ENCODE measurements around the gene IFNA10. TPM values are rescaled to one million over a fixed set of nuclear protein-coding genes. Genes with fewer than 3 reads are reported as not detected.
A peak's percentile ranks its signal among the peaks of the same experiment; 100 is the strongest.
"Not testable (repeated sequence)": the region's sequence is repeated elsewhere in the genome, so short reads cannot be mapped to it uniquely, and the experiment has no call there.

The IFNA10 gene
- not detected for total RNA-seq
- long read RNA-seq = 0 reads

GRCh38 chr9:21207043-21207442 is at the start of gene IFNA10:
IFNA10 (minus strand) TSS chr9:21207143; CDS start chr9:21207097, 46 bp downstream.
- DNase-seq; ATAC-seq; intact Hi-C loops (cut with DNase I): not testable (repeated sequence)

GRCh38 chr9:21255538-21256212 is 48.7 kb upstream of the IFNA10 start:
- ATAC-seq = no peak
- DNase-seq = no peak
- intact Hi-C loops (cut with DNase I) = loop anchor here in 1 of 2 donors (10.0 kb wide), 1 partner anchor 539 kb away; no protein-coding TSS in a partner anchor

- intact Hi-C loops (cut with DNase I) = loop anchor here in 1 of 2 donors (10.0 kb wide), 1 partner anchor 542 kb away; no protein-coding TSS in a partner anchor
These were observed 46.0 kb upstream of the IFNA10 start for GRCh38 chr9:21252721-21253547.

GRCh38 chr9:21251638-21252037 is 44.7 kb upstream of the IFNA10 start:
- no peak for ATAC-seq
- no peak for DNase-seq
- intact Hi-C loops (cut with DNase I) = loop anchor here in 1 of 2 donors (10.0 kb wide), 1 partner anchor 543 kb away; no protein-coding TSS in a partner anchor

More at GRCh38 chr9:21252721-21253547, 46.0 kb upstream of the IFNA10 start:
- DNase-seq (peak; percentile 42), ATAC-seq (peak in 1 of 2 donors; percentile 80)

GRCh38 chr9:21251190-21251589 is 44.2 kb upstream of the IFNA10 start:
- ATAC-seq (no peak), DNase-seq (no peak)
- intact Hi-C loops (cut with DNase I) = loop anchor here in 1 of 2 donors (10.0 kb wide), 1 partner anchor 544 kb away; no protein-coding TSS in a partner anchor

- ATAC-seq (no peak), DNase-seq (no peak)
- intact Hi-C loops (cut with DNase I) = no loop called here
These were observed 37.9 kb upstream of the IFNA10 start for GRCh38 chr9:21244836-21245235.

GRCh38 chr9:21239911-21240310 is 33.0 kb upstream of the IFNA10 start, which contains the start of gene IFNA14:
IFNA14 (minus strand) TSS chr9:21240005; CDS start chr9:21239935, 70 bp downstream.
- no peak for ATAC-seq
- DNase-seq = no peak
- intact Hi-C loops (cut with DNase I) = no loop called here

GRCh38 chr9:21236360-21236714 is 29.4 kb upstream of the IFNA10 start:
- intact Hi-C loops (cut with DNase I) = not testable (repeated sequence)

GRCh38 chr9:21235468-21236359 is 28.8 kb upstream of the IFNA10 start:
- peak; percentile 59 to 60 for ATAC-seq
- DNase-seq = not testable (repeated sequence)

More at GRCh38 chr9:21236360-21236714, 29.4 kb upstream of the IFNA10 start:
- not testable (repeated sequence) for ATAC-seq, DNase-seq

GRCh38 chr9:21234153-21234687 is 27.3 kb upstream of the IFNA10 start:
- intact Hi-C loops (cut with DNase I) = no loop called here
- no peak for ATAC-seq

More at GRCh38 chr9:21235468-21236359, 28.8 kb upstream of the IFNA10 start:
- intact Hi-C loops (cut with DNase I) = not testable (repeated sequence)

GRCh38 chr9:21233258-21233657 is 26.3 kb upstream of the IFNA10 start:
- intact Hi-C loops (cut with DNase I) = no loop called here
- ATAC-seq (peak in 1 of 2 donors; percentile 8), DNase-seq (no peak)

More at GRCh38 chr9:21234153-21234687, 27.3 kb upstream of the IFNA10 start:
- no peak for DNase-seq

- ATAC-seq = no peak
- intact Hi-C loops (cut with DNase I) = no loop called here
- no peak for DNase-seq
These were observed 21.2 kb upstream of the IFNA10 start, which contains the start of gene IFNA17 for GRCh38 chr9:21228122-21228521. IFNA17 (minus strand) TSS chr9:21228222; CDS start chr9:21228173, 49 bp downstream.

GRCh38 chr9:21217211-21217610 is 10.3 kb upstream of the IFNA10 start, which contains the start of gene IFNA16:
IFNA16 (minus strand) TSS chr9:21217311; CDS start chr9:21217305, 6 bp downstream.
- intact Hi-C loops (cut with DNase I); DNase-seq; ATAC-seq: not testable (repeated sequence)

GRCh38 chr9:21213411-21214326 is 6.7 kb upstream of the IFNA10 start:
- ATAC-seq; intact Hi-C loops (cut with DNase I); DNase-seq: not testable (repeated sequence)

GRCh38 chr9:21212160-21212559 is 5.2 kb upstream of the IFNA10 start:
- ATAC-seq = peak in 1 of 2 donors; percentile 15
- intact Hi-C loops (cut with DNase I); DNase-seq: not testable (repeated sequence)

GRCh38 chr9:21210782-21211181 is 3.8 kb upstream of the IFNA10 start:
- intact Hi-C loops (cut with DNase I); ATAC-seq; DNase-seq: not testable (repeated sequence)

- intact Hi-C loops (cut with DNase I) = no loop called here
- ATAC-seq = no peak
- DNase-seq = no peak
These were observed 3.4 kb upstream of the IFNA10 start for GRCh38 chr9:21210311-21210710.
